ENCODE measurements around the gene PANK1.

DNA sequence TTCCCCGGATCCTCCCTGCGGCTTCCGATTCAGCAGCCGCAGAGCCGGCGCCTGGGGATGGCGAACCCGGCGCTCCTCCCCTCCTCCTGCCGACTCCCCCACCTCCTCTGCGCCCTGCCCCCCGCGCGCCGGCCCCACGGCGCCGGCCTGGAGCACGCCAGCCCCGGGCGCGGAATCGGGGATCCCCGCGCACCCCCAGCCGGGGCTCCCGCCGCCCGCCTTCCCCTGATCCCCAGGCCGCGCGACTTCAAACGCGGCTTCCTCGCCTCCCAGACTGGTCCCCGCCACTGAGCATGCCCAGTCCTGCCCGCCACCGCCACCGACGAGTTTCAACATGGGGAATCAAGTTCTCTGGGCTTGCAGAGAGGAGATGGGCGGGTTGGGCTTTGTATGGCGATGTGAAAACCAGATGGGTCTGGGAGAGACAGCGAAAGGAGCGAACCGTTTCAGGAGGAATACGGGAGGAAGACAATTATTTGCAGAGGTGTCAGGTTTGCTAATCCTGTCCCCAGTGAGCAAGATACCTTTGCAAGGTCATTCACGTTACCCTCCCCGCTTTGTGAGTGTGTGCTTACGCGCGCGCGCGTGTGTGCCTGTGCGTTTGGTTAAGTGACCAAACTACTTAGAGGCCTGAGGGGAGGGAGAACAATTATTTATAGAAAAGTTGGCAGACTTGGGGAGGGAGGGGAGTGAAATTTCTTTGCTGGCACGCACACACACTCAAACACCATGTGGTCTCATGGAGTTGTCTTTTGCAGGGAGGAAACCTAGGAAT is at the start of gene PANK1:
- TF ChIP-seq, protein P1, sequence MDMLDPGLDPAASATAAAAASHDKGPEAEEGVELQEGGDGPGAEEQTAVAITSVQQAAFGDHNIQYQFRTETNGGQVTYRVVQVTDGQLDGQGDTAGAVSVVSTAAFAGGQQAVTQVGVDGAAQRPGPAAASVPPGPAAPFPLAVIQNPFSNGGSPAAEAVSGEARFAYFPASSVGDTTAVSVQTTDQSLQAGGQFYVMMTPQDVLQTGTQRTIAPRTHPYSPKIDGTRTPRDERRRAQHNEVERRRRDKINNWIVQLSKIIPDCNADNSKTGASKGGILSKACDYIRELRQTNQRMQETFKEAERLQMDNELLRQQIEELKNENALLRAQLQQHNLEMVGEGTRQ (IDR thresholded peaks at IDR 0.05; ENCODE audit: borderline replicate concordance, low read depth, low read length): no peak
- no peak for TF ChIP-seq RCOR1 (IDR thresholded peaks at IDR 0.05; ENCODE audit: low read length)
- TF ChIP-seq SIN3A (IDR thresholded peaks at IDR 0.05; ENCODE audit: borderline replicate concordance, low read depth, low read length): peak; percentile 26; the same call in 1 of the 2 replicates
- TF ChIP-seq, protein P2, sequence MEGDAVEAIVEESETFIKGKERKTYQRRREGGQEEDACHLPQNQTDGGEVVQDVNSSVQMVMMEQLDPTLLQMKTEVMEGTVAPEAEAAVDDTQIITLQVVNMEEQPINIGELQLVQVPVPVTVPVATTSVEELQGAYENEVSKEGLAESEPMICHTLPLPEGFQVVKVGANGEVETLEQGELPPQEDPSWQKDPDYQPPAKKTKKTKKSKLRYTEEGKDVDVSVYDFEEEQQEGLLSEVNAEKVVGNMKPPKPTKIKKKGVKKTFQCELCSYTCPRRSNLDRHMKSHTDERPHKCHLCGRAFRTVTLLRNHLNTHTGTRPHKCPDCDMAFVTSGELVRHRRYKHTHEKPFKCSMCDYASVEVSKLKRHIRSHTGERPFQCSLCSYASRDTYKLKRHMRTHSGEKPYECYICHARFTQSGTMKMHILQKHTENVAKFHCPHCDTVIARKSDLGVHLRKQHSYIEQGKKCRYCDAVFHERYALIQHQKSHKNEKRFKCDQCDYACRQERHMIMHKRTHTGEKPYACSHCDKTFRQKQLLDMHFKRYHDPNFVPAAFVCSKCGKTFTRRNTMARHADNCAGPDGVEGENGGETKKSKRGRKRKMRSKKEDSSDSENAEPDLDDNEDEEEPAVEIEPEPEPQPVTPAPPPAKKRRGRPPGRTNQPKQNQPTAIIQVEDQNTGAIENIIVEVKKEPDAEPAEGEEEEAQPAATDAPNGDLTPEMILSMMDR (IDR thresholded peaks at IDR 0.05): no peak
- no peak for TF ChIP-seq ELF1 (IDR thresholded peaks at IDR 0.05)
- no peak for TF ChIP-seq EZH2phosphoT487 (IDR thresholded peaks at IDR 0.05; ENCODE audit: borderline replicate concordance, low read depth)
- no peak for TF ChIP-seq SMC3 (IDR thresholded peaks at IDR 0.05; ENCODE audit: low read depth, low read length)
- no peak for TF ChIP-seq FOXM1 (IDR thresholded peaks at IDR 0.05; ENCODE audit: low read depth)
- TF ChIP-seq RFX5 (IDR thresholded peaks at IDR 0.05; ENCODE audit: low read length): no peak
- no peak for TF ChIP-seq RAD21 (IDR thresholded peaks at IDR 0.05; ENCODE audit: low read length)
